Measurements from ENCODE around the gene RAPSN.

DNA sequence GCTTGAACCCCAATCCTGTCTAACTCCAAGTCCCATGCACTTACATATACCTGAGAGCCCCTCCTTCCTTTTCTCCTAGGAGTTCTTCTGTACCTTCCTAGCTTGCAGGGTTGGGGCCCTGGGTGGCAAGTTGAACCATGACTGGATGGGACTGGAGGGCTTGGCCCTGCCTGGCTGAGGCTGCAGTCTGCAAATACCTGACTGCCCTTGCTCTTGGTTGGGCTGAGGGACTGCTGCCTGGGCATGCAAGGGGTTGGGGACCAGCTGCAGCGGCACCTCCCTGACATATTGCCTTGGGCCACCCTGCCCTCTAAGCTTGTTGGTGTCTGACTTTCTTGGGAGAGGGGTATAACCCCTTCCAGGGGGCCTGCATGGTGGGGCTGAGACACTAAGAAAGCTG is 50.4 kb downstream of the RAPSN start:
- TF ChIP-seq, protein P1, sequence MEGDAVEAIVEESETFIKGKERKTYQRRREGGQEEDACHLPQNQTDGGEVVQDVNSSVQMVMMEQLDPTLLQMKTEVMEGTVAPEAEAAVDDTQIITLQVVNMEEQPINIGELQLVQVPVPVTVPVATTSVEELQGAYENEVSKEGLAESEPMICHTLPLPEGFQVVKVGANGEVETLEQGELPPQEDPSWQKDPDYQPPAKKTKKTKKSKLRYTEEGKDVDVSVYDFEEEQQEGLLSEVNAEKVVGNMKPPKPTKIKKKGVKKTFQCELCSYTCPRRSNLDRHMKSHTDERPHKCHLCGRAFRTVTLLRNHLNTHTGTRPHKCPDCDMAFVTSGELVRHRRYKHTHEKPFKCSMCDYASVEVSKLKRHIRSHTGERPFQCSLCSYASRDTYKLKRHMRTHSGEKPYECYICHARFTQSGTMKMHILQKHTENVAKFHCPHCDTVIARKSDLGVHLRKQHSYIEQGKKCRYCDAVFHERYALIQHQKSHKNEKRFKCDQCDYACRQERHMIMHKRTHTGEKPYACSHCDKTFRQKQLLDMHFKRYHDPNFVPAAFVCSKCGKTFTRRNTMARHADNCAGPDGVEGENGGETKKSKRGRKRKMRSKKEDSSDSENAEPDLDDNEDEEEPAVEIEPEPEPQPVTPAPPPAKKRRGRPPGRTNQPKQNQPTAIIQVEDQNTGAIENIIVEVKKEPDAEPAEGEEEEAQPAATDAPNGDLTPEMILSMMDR (IDR thresholded peaks at IDR 0.05) = no peak
- no peak for TF ChIP-seq EP300 (IDR thresholded peaks at IDR 0.05; ENCODE audit: low read depth)
- TF ChIP-seq POLR2A (IDR thresholded peaks at IDR 0.05) = no peak

All from transverse colon (tissue), 3 donors.